ENCODE results near the gene RPUSD3. TPM values are rescaled to one million over a fixed set of nuclear protein-coding genes. Genes with fewer than 3 reads are reported as not detected.

RPUSD3 gene
- total and polyA plus RNA-seq, 2 of the 4 experiments (the other 2 are of a cell fraction): 30.3 to 49.4 TPM

DNA sequence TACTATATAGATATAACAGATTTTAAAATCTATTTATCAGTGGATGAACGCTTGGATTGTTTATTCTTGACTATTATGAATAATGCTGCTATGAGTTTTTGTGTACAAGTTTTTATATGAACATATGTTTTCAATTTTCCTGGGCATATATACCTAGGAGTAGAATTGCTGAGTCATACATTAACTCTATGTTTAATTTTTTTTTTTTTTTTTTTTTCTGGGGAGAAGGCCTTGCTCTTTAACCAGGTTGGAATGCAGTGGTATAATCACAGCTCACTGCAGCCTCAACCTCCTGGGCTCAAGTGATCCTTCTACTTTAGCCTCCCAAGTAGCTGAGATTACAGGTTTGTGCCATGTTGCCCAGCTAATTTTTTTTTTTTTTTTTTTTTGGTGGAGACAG, 27.2 kb upstream of the RPUSD3 start:
- WGBS, 2 experiments (ENCODE audit: extremely low coverage in 2 of 2, insufficient read length in 1 of 2): no CpG with 5 or more reads among the region's 1 CpG
- Histone ChIP-seq H3K27ac (ENCODE audit: insufficient read depth, low read length) (peak overlapping the region; percentile 65; the same call in 1 of the 2 replicates), H2AK5ac (ENCODE audit: low read depth, low read length) (no peak overlapping the region), H2AFZ (replicated peaks; ENCODE audit: low read length, poor library complexity) (no peak overlapping the region), H3K14ac (replicated peaks; ENCODE audit: low read depth, low read length) (peak overlapping the region; percentile 47; the same call in 1 of the 2 replicates), H4K8ac (ENCODE audit: low read depth in 2 of 2, low read length in 2 of 2) (peak overlapping the region in 1 of 2 experiments; percentile 94; a peak in 1 of 4 replicates), H2AK9ac (replicated peaks; ENCODE audit: low read depth, low read length, poor library complexity) (no peak overlapping the region), H3K9me1 (ENCODE audit: insufficient read depth, low read length) (peaks cover 6% of the 10 kb centered on the region), H2BK120ac (ENCODE audit: low read depth, low read length) (peak overlapping the region; percentile 67), H3K9ac (ENCODE audit: low read depth, low read length) (no peak overlapping the region), H3K27me3 (ENCODE audit: control insufficient read depth, insufficient read depth, low read length) (no peaks in the 10 kb centered on the region), H4K20me1 (ENCODE audit: insufficient read depth, low read length) (no peaks in the 10 kb centered on the region), H2BK20ac (ENCODE audit: low read depth, low read length) (peak overlapping the region; percentile 67; the same call in 1 of the 2 replicates), H3K4me3 (ENCODE audit: insufficient read depth, low read depth, low read length) (no peak overlapping the region), H4K91ac (ENCODE audit: insufficient read depth, low read depth, low read length) (peak overlapping the region; percentile 82; the same call in 1 of the 2 replicates), H3K9me3 (ENCODE audit: control insufficient read depth, insufficient read depth, low read length) (0 out of 2 replicates have a peak, but pooled peaks cover 2% of the 10 kb centered on the region), H3K36me3 (ENCODE audit: control insufficient read depth, insufficient read depth, low read length) (no peaks in the 10 kb centered on the region), H4K5ac (ENCODE audit: low read depth, low read length) (no peak overlapping the region), H3K23ac (ENCODE audit: low read depth, low read length) (0 out of 2 replicates have a peak overlapping the region, but pooled peaks have one; percentile 58), H3K56ac (ENCODE audit: extremely low read depth, insufficient read depth, low read length) (no peak overlapping the region), H3K4me1 (ENCODE audit: control insufficient read depth, insufficient read depth, low read length) (peaks cover 7% of the 10 kb centered on the region), H2BK5ac (ENCODE audit: low read depth, low read length, poor library complexity, severe bottlenecking) (peak overlapping the region; percentile 4), H3K4ac (ENCODE audit: low read depth, low read length) (peak overlapping the region; percentile 77; the same call in 1 of the 2 replicates), H2BK15ac (ENCODE audit: low read depth, low read length) (peak overlapping the region; percentile 85; the same call in 1 of the 3 replicates), H3K79me1 (ENCODE audit: low read depth in 1 of 2, low read length in 2 of 2) (no peaks in the 10 kb centered on the region), H3K18ac (ENCODE audit: low read depth, low read length) (no peak overlapping the region; the same call in 1 of the 2 replicates), H3K4me2 (ENCODE audit: low read depth, low read length) (no peak overlapping the region)
- intact Hi-C loops (cut with micrococcal nuclease): no loop called here
- ChIA-PET POLR2A (ENCODE audit: unreplicated experiment) (interaction anchor here (0.6 kb wide), 1 partner anchor 341 kb away, joined by 14 read pairs; no protein-coding TSS in a partner anchor), CTCF (interaction anchor here (1.2 kb wide), 1 partner anchor 13 kb away, joined by 4 read pairs; no protein-coding TSS in a partner anchor)
- dilution Hi-C loops (cut with HindIII; ENCODE audit: low sequenced_read_pairs, unreplicated experiment): no loop called here
- no TSS peak for BruUV-seq (replicated peaks)
- DNase-seq (peak; percentile 86), ATAC-seq (ENCODE audit: low read depth) (peak; percentile 71)
- in situ Hi-C loops (cut with MboI; ENCODE audit: low sequenced_read_pairs): no loop called here
- TF ChIP-seq NFE2L2 (IDR thresholded peaks at IDR 0.05; ENCODE audit: low read depth, low read length) (peak; percentile 99), MAFK (IDR thresholded peaks at IDR 0.05; ENCODE audit: low read depth, low read length) (peak; percentile 98), RCOR1 (IDR thresholded peaks at IDR 0.05; ENCODE audit: insufficient replicate concordance, low read length) (no peak), FOS (IDR thresholded peaks at IDR 0.05; ENCODE audit: low read depth, low read length) (peak; percentile 16; the same call in 1 of the 2 replicates), RAD21 (IDR thresholded peaks at IDR 0.05; ENCODE audit: low read length) (no peak), BHLHE40 (IDR thresholded peaks at IDR 0.05; ENCODE audit: low read depth, low read length) (no peak), CEBPB (IDR thresholded peaks at IDR 0.05; ENCODE audit: low read depth, low read length) (no peak)
- TF ChIP-seq, protein P1, sequence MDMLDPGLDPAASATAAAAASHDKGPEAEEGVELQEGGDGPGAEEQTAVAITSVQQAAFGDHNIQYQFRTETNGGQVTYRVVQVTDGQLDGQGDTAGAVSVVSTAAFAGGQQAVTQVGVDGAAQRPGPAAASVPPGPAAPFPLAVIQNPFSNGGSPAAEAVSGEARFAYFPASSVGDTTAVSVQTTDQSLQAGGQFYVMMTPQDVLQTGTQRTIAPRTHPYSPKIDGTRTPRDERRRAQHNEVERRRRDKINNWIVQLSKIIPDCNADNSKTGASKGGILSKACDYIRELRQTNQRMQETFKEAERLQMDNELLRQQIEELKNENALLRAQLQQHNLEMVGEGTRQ (IDR thresholded peaks at IDR 0.05; ENCODE audit: low read depth, low read length): no peak
